Fibroblast of pulmonary artery (primary cell): ENCODE measurements around the gene SMLR1.

Experiments used
- DNase-seq: peaks from one replicate; pipeline ENCODE4 v3.0.0-alpha.2; 2010; ENCODE audit warnings: low read depth
- H3K4me3 ChIP-seq: replicated peaks from 2 replicates; pipeline ENCODE4 v1.5.1; 2011; ENCODE audit warnings: low read depth, mild to moderate bottlenecking, control low read depth, low read length, moderate library complexity
- TF ChIP-seq, protein P1 (sequence below): IDR thresholded peaks from 2 replicates; pipeline ENCODE4 v1.5.1; 2011; ENCODE audit warnings: mild to moderate bottlenecking, control low read depth, low read length, inconsistent platforms; ENCODE audit errors: missing control alignments

The SMLR1 gene

GRCh38 chr6:130827247-130828149 is at the start of gene SMLR1:
Gene SMLR1, plus strand, starts transcription at chr6:130827406. Its CDS starts 8 bp downstream, at chr6:130827414.
- TF ChIP-seq, protein P1, sequence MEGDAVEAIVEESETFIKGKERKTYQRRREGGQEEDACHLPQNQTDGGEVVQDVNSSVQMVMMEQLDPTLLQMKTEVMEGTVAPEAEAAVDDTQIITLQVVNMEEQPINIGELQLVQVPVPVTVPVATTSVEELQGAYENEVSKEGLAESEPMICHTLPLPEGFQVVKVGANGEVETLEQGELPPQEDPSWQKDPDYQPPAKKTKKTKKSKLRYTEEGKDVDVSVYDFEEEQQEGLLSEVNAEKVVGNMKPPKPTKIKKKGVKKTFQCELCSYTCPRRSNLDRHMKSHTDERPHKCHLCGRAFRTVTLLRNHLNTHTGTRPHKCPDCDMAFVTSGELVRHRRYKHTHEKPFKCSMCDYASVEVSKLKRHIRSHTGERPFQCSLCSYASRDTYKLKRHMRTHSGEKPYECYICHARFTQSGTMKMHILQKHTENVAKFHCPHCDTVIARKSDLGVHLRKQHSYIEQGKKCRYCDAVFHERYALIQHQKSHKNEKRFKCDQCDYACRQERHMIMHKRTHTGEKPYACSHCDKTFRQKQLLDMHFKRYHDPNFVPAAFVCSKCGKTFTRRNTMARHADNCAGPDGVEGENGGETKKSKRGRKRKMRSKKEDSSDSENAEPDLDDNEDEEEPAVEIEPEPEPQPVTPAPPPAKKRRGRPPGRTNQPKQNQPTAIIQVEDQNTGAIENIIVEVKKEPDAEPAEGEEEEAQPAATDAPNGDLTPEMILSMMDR = no peak
- DNase-seq = no peak
- H3K4me3 ChIP-seq = no peak within 1 kb of the TSS

DNA sequence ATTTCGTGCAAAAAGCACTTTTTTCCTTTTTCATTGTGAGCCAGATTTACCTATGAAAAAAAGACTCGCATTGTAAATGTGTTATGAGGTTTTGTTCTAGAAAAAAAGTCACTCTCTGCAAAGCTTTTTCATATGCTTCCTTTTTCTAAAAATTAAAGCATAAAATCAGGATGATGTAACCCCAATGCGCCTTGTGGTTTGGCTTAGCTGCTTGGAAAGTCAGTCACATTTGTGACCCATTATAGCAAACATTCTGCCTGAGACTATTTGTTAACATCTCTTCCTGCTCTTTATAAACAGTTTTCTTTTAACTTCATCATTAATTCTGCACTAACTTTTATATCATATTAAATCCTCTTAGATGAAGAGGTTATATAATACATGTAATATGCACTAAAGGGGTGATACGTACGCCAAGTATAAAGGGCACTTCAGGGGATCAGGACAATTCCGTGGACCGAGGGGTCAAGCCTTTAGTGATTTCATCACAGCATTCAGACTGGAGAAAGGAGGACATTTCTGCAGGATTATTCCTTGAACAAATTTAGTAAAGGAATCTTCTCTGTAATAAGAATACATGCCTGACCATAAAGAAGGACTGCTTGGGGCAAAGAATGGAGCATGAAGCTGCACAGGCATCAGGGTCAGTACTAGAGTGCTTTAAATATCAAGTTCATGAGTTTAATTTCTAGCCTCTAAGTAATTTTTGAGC is 48.1 kb upstream of the SMLR1 start:
- DNase-seq = peak; percentile 61
- TF ChIP-seq, protein P1 = no peak
- H3K4me3 ChIP-seq = no peak overlapping the region

- TF ChIP-seq, protein P1 = no peak
- peak; percentile 5 for DNase-seq
- no peak overlapping the region for H3K4me3 ChIP-seq
Measured at GRCh38 chr6:130779658-130780033, 47.6 kb upstream of the SMLR1 start.

- no peak overlapping the region for H3K4me3 ChIP-seq
- peak; percentile 14 for DNase-seq
- TF ChIP-seq, protein P1 = no peak
Measured at GRCh38 chr6:130780122-130780521, 47.1 kb upstream of the SMLR1 start.

- H3K4me3 ChIP-seq = no peak overlapping the region
- TF ChIP-seq, protein P1 = no peak
- DNase-seq = no peak
Measured at GRCh38 chr6:130781557-130781956, 45.6 kb upstream of the SMLR1 start.

DNA sequence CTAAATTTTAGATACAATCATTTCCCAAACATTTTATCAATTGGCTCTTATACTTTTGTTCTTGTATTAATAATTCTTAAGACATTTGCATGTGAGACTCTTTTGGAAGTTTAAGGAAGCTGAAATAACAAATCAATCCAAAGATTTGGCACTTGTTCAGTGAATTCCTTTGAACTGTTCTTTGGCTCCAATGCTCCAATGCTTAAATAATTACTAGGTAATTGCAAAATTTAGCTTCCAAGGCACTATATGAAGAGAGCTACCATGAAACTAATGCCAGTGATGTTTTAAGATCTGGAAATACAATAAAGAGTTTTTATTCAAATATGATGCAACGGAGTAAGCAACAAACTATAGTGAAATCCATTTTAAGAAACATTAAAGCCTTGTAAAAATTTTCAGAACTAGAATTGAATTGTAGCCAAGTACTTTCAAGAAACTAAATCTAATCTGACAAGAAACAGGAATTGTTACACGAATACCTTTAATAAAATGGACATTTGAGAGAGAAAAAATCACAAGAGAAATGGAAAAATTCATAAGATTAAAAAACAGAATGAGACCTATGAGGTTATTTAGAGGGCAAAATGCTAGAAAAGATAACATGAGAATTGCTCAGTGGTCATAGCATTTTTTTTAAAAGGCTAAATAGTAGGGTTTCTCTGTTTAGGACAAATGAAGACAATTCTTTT is 43.6 kb upstream of the SMLR1 start:
- TF ChIP-seq, protein P1 = no peak
- no peak overlapping the region for H3K4me3 ChIP-seq
- no peak for DNase-seq
